Activated T-cell treated with anti-CD3 and anti-CD28 coated beads for 4 hours (primary cell): ENCODE data around the gene DCAF12.
A peak's percentile ranks its signal among the peaks of the same experiment; 100 is the strongest.
"Not testable (repeated sequence)": the region's sequence is repeated elsewhere in the genome, so short reads cannot be mapped to it uniquely, and the experiment has no call there.

Source experiments
- DNase-seq: peaks from one replicate; pipeline ENCODE4 v3.0.0-alpha.2; 2020

DCAF12 gene

GRCh38 chr9:34126207-34127034 is at the start of gene DCAF12:
DCAF12 (minus strand) TSS chr9:34126698; CDS start chr9:34126431, 267 bp downstream.
- DNase-seq = peak; percentile 84

DNA sequence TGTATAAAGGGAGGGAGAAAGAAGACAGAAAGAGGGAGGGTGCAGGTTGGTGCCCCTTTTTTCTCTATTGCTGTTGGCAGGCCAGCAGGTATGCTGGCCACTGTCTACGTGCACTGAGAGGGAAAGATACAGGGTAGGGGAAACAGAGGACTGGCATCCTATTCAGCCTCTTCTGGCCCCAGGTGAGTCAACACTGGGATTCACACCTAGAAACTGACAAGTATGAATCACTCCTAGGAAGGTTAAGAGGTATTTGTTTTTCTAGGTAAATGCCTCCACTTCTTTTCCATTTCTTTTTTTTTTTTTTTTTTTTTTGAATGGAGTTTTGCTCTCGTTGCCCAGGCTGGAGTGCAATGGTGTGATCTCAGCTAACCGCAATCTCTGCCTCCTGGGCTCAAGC is 49.6 kb upstream of the DCAF12 start:
- no peak for DNase-seq

DNA sequence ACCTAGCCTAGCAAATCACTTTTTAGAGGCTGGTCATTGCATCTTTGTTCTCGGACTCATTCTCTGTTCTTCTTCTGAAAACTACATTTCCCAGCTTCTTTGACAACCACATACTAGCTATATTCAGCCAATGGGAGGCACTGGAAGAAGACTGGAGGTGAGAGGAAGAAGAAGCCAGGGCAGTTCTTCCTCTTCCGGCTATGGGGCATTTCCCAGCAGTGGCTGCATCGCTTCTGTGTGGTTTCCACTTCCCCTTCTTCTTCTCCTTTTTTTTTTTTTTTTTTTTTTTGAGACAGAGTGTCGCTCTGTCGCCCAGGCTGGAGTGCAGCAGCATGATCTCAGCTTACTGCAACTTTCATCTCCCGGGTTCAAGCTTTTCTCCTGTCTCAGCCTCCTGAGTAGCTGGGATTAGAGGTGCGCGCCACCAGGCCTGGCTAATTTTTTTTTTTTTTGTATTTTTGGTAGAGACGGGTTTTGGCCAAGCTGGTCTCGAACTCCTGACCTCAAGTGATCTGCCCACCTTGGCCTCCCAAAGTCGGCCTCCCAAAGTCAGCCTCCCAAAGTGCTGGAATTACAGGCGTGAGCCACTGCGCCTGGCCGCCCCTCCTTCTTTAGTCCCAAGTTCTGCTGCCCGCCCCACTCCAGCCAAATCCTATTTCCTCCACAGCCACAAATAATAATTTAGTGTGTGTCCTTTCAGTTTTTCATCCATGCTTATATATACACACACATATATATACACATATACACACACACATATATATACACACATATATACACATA is 45.4 kb upstream of the DCAF12 start:
- DNase-seq = no peak

GRCh38 chr9:34170237-34170991 is 43.9 kb upstream of the DCAF12 start:
- DNase-seq = no peak

GRCh38 chr9:34169125-34169524 is 42.6 kb upstream of the DCAF12 start:
- DNase-seq = no peak

GRCh38 chr9:34163434-34163833 is 36.9 kb upstream of the DCAF12 start:
- DNase-seq = no peak

DNA sequence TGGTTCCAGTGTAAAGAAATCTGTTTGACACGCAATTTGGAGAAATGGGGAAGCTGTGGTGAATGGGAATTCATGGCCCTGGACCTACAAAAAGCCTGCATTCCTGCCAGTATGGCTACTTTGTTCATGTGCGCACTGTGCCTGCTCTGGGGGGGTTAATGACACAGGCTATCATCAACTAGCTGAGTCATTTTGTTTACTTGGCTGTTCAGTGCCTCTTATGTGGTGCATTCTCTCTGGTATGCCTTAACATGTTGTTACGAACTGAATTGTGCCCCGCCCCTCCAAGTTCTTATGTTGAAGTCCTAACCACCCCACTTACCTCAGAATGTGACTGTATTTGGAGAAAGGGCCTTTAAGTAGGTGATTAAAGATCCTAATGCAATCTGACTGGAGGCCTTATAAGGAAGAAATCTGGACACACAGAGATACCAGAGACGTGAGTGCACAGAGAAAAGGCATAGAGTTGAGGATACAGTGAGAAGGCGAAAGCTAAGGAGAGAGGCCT is 31.9 kb upstream of the DCAF12 start:
- DNase-seq = no peak

DNA sequence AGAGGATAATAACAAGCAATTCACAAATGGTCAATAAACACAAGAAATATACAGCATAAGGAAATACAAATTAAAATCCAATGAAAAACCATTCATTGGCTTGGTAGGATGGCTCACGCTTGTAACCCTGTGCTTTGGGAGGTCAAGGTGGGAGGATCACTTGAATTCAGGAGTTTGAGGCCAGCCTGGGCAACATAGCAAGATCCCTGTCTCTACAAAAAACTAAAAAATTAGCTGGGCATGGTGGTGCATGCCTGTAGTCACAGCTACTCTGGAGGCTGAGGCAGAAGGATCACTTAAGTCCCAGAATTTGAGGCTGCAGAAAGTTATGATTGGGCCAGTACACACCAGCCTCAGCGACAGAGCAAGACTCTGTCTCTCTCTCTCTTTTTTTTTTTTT is 31.4 kb upstream of the DCAF12 start:
- no peak for DNase-seq

DNA sequence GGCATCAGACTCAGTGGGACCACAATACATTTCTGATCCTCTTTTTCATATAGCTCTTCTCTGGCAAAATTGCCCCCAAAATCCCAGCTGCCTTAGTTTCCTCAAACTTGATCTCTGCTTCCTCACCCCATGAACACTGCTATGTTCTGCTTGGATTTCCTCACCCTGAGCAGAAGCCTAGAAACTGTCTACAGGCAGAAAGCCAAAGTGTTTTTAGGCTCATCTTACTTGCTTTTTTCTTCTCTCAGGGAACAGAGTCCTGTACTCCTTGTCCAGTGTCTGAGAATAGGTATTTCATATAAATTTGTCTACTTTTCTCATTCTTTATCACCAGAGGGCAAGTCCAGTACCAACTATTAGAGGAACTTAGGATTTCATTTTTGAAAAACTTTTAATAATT is 30.8 kb upstream of the DCAF12 start:
- DNase-seq = no peak

DNA sequence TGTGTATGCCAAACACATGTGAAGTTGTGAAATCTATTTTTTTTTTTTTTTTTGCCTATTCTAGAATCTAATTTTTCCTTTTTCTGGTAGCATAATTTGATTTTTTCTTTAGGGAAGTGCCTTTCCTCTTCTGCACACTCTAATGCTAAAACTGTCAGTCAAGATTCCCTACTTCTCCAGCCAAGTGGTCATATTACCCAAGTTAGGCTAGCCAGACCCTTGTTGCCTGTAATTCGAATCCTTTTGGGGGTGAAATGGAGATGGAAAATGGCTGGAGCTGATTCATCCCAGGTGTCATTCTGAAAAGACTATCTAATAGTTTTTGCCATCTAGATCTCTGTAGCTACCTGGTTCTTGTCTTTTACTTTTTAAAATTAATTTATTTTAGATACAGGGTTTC is 27.6 kb upstream of the DCAF12 start:
- DNase-seq = no peak

GRCh38 chr9:34151398-34151797 is 24.9 kb upstream of the DCAF12 start:
- DNase-seq = no peak

DNA sequence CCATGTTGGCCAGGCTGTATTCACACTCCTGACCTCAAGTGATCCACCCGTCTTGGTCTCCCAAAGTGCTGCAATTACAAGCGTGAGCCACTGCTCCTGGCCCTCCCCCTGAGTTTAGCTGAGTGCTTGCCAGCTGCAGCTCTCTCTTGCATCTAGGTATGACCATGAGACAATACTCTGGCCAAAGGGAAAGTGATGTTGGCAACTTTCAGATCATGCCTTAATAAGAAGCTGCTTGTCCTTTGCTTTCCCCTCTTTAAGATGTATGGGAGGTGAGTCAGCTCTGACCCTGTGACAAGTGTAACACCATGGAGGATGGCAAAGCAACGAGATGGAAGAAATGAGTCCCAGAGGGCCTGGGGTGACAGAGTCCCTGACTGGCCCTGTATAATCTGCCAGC is 18.7 kb upstream of the DCAF12 start:
- no peak for DNase-seq

- DNase-seq = no peak
These were observed 16.6 kb upstream of the DCAF12 start for GRCh38 chr9:34143116-34143515.

GRCh38 chr9:34140853-34141252 is 14.4 kb upstream of the DCAF12 start:
- DNase-seq = no peak

GRCh38 chr9:34139477-34140146 is 13.1 kb upstream of the DCAF12 start:
- DNase-seq = no peak

- DNase-seq = not testable (repeated sequence)
These were observed 12.1 kb upstream of the DCAF12 start for GRCh38 chr9:34138644-34139043.

GRCh38 chr9:34134521-34134920 is 8.0 kb upstream of the DCAF12 start:
- no peak for DNase-seq

DNA sequence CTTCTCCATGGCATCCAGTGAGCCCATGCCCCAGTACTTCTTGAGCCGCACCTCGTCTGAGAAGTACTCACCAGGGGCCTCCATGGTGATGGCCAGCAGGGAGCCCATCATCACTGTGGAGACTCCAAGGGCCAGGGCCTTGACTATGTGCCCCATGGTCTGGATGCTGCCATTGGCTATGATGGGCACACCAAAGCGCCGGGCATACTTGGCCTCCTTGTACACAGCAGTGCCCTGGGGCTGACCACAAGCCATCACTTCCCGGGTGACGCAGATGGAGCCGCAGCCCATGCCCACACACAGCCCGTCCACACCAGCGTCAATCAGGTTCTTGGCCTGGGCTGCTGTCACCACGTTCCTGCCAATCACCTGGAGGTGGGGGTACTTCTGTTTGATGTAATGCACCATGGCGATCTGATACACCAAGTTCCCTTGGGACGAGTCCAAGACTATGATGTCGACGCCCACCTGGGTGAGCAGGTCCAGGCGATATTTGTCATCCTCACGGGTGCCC is 7.0 kb upstream of the DCAF12 start:
- DNase-seq = no peak

- DNase-seq = no peak
These were observed 5.1 kb upstream of the DCAF12 start for GRCh38 chr9:34131571-34131970.

DNA sequence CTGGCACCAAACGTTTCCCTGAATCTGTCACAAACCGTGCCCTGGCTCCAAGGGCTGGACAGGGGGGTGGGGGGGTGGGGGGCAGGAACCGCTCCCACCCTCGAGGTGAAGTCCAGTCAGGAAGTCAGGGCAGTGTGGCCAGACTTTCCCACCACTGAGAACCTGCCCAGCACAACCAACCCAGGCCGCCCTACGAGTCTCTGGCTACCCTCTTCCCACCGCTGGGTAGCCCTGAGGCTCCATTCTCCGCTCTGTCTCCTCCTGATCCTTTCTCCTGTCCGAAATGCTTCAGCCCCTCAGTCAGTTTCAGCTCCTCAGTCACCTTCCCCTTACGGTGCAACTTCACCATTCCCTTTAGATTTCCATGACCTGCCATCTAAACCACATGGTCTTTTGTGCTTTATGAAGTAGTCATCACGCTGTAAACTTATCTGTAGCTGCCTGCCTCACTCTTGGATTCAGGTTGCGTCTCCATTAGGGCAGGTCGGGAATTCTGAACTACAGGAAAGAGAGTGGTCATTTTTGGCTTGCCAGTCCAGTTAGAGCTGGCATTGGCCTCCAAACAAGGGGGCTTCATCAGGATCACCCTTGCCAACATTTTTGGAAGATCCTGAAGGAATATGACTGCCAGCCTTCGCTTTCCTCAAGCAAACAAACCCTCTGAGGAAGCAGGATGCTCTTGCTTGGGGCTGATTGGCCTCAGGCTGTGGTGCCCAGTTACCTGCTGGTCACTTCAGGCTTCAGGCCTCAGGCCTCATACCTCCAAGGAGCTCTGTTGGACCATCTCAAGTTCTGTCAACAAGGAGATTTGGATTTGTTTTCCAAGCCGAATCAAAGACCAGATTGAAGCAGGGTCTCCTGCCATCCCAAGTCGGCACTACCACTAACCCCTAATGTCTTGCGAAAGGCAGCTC is 794 bp upstream of the DCAF12 start:
- DNase-seq = no peak

GRCh38 chr9:34125681-34126206 is 754 bp downstream of the DCAF12 start:
- DNase-seq = no peak
